ENCODE results near the gene LINC01488.

Gene LINC01488

GRCh38 chr11:69530278-69531070, 49.0 kb downstream of the LINC01488 start:
- no peak for DNase-seq (ENCODE audit: low read depth)

GRCh38 chr11:69531071-69531716, 49.7 kb downstream of the LINC01488 start:
- no peak for DNase-seq (ENCODE audit: low read depth)

GRCh38 chr11:69531717-69532088, 50.2 kb downstream of the LINC01488 start:
- DNase-seq (ENCODE audit: low read depth), result no peak

- no peak for DNase-seq (ENCODE audit: low read depth)
Observed at GRCh38 chr11:69533296-69534165, 52.1 kb downstream of the LINC01488 start.

- DNase-seq (ENCODE audit: low read depth), result no peak
Observed at GRCh38 chr11:69534166-69534530, 52.7 kb downstream of the LINC01488 start.

- DNase-seq (ENCODE audit: low read depth), result no peak
Observed at GRCh38 chr11:69535908-69536307, 54.4 kb downstream of the LINC01488 start.

GRCh38 chr11:69536406-69536805, 54.9 kb downstream of the LINC01488 start:
- DNase-seq (ENCODE audit: low read depth), result no peak

- no peak for DNase-seq (ENCODE audit: low read depth)
Observed at GRCh38 chr11:69537126-69537525, 55.7 kb downstream of the LINC01488 start.

GRCh38 chr11:69537855-69538640, 56.6 kb downstream of the LINC01488 start:
- no peak for DNase-seq (ENCODE audit: low read depth)

GRCh38 chr11:69538854-69539253, 57.4 kb downstream of the LINC01488 start:
- no peak for DNase-seq (ENCODE audit: low read depth)

- no peak for DNase-seq (ENCODE audit: low read depth)
Observed at GRCh38 chr11:69539416-69540117, 58.1 kb downstream of the LINC01488 start.

- no peak for DNase-seq (ENCODE audit: low read depth)
Observed at GRCh38 chr11:69540118-69541000, 58.9 kb downstream of the LINC01488 start.

- no peak for DNase-seq (ENCODE audit: low read depth)
Observed at GRCh38 chr11:69541001-69541285, 59.5 kb downstream of the LINC01488 start.

GRCh38 chr11:69541501-69542313, 60.2 kb downstream of the LINC01488 start:
- no peak for DNase-seq (ENCODE audit: low read depth)

GRCh38 chr11:69542314-69543168, 61.1 kb downstream of the LINC01488 start:
- DNase-seq (ENCODE audit: low read depth), result no peak
